GM19035 (cell line): ENCODE data around the gene TNK2.
"Not testable (repeated sequence)": the region's sequence is repeated elsewhere in the genome, so short reads cannot be mapped to it uniquely, and the experiment has no call there.

ENCODE experiments used
- ATAC-seq: cut with Tn5 transposase; IDR thresholded peaks from one replicate; pipeline ENCODE4 v1.9.1; 2021; ENCODE audit not compliant: unreplicated experiment

TNK2 gene

GRCh38 chr3:195824425-195825190 is 83.7 kb downstream of the TNK2 start:
- not testable (repeated sequence) for ATAC-seq

GRCh38 chr3:195823999-195824398 is 84.4 kb downstream of the TNK2 start:
- no peak for ATAC-seq

- ATAC-seq: no peak
These were observed 85.1 kb downstream of the TNK2 start for GRCh38 chr3:195823280-195823679.

GRCh38 chr3:195822131-195822696 is 86.1 kb downstream of the TNK2 start:
- ATAC-seq: no peak

- ATAC-seq: no peak
These were observed 86.8 kb downstream of the TNK2 start for GRCh38 chr3:195821403-195822130.

- no peak for ATAC-seq
These were observed 87.5 kb downstream of the TNK2 start for GRCh38 chr3:195820901-195821300.

- ATAC-seq: no peak
These were observed 88.2 kb downstream of the TNK2 start for GRCh38 chr3:195820186-195820585.

- ATAC-seq: no peak
These were observed 90.0 kb downstream of the TNK2 start for GRCh38 chr3:195818301-195818700.

GRCh38 chr3:195817578-195818135 is 90.7 kb downstream of the TNK2 start:
- no peak for ATAC-seq

GRCh38 chr3:195816276-195816913 is 92.0 kb downstream of the TNK2 start:
- not testable (repeated sequence) for ATAC-seq

- ATAC-seq: no peak
These were observed 93.1 kb downstream of the TNK2 start for GRCh38 chr3:195815169-195815771.

GRCh38 chr3:195813916-195814640 is 94.3 kb downstream of the TNK2 start:
- ATAC-seq: no peak
